ENCODE data around the gene NTM.

The NTM gene

DNA sequence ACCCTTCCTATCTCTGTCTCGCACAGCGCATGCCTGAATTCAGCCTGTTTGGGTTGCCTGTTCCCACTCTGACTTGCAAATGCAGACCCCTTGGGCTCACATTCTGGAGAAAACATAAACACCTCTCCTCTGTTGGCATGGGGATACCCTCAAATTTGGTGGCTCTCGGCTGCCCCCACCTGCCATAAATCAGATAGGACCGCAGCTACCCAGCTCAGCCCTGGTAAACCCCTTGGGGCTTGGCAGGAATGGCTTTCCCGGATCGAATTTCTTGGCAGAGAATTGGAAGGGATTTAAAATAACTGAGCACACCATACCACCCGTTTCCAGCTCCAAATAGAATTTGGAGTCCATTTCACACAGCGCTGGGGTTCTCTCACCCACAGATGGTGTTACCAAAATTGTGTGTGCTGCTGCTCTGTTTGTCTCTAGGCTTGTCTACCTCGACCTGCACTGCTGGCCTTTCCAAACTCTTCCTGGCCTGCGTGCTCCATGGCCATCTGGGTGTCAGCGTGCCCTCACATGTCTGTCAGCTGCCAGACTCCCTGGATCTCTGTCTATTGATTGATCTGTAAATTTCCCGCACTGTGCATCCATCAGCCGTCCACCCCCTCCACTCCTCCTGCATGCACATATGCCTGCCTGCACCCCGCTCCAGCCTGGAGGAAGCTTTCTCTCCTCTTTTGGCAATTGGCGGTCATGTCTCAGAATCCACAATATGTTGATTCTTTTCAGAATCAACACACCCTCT, 134.0 kb downstream of the NTM start:
- no peak for DNase-seq

- DNase-seq = no peak
These were observed 135.9 kb downstream of the NTM start for GRCh38 chr11:131506348-131506747.

GRCh38 chr11:131510662-131511061, 140.2 kb downstream of the NTM start:
- no peak for DNase-seq

- peak; percentile 46 for DNase-seq
These were observed 141.4 kb downstream of the NTM start for GRCh38 chr11:131511794-131512193.

GRCh38 chr11:131512228-131512627, 141.8 kb downstream of the NTM start:
- no peak for DNase-seq

- no peak for DNase-seq
These were observed 143.6 kb downstream of the NTM start for GRCh38 chr11:131514062-131514461.

- no peak for DNase-seq
These were observed 148.0 kb downstream of the NTM start for GRCh38 chr11:131518305-131518838.

- no peak for DNase-seq
These were observed 152.4 kb downstream of the NTM start for GRCh38 chr11:131522851-131523250.

DNA sequence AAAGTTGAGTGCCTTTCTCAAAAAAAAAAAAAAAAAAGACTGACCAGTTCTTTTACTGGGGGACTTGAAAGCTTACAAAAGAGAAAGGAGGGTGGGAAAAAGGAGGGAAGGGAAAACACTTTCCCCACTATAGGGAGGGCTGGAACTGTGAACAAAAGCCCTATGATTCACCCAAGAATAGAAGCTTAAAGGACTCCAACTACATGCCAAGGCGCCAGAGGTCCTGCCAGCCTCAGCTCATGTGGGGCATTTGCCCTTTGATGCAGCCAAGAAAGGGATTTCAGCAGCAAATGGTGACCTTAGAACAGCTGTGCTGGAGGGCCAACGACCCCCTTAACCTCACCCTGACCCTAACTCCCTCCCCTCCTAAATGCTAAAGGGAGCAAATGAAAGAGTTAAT, 160.0 kb downstream of the NTM start:
- DNase-seq = no peak

GRCh38 chr11:131533149-131533548, 162.7 kb downstream of the NTM start:
- no peak for DNase-seq

DNA sequence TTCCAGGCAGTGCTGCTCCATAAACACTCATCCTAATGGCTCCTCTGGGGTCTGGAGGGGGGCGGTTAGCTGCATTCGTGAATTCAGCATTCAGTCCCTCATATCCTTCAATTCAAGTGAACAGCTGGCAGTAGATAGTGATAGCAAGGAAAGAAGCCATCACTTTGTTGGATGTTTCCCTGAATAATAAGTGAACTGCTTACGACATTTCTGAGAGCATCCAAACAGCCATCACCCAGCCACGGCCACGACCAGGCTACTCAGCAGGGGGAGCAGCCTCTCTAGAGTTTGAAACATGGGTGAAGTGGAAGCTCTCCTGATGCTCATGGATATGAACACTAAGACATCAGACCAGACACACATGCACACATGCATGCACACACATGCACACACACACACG, 163.6 kb downstream of the NTM start:
- no peak for DNase-seq

- no peak for DNase-seq
These were observed 164.2 kb downstream of the NTM start for GRCh38 chr11:131534611-131535010.

- no peak for DNase-seq
These were observed 165.7 kb downstream of the NTM start for GRCh38 chr11:131536159-131536558.

- no peak for DNase-seq
These were observed 166.8 kb downstream of the NTM start for GRCh38 chr11:131537196-131537595.

- DNase-seq = no peak
These were observed 167.3 kb downstream of the NTM start for GRCh38 chr11:131537748-131538147.

- no peak for DNase-seq
These were observed 167.9 kb downstream of the NTM start for GRCh38 chr11:131538322-131538721.

DNA sequence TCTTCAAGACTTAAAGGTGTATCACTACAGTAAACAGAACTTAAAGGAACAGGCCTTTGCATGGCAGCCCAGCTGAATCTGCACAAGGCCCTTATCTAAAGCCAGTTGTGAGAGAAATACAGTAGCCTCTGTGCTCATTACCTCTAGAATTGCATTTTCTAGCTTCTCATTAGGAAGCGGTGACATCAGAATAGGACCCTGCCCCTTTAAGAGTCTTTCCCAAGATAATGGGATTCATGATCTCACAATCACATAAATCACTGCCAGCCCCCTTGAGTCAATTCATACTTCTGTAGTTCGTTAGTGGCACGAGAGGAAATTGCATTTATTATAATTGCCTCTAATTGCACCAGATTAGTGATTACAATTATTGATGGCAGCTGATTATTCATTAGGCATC, 170.3 kb downstream of the NTM start:
- DNase-seq = no peak

GRCh38 chr11:131543389-131544025, 173.1 kb downstream of the NTM start:
- no peak for DNase-seq

- DNase-seq = no peak
These were observed 174.2 kb downstream of the NTM start for GRCh38 chr11:131544591-131544990.

- no peak for DNase-seq
These were observed 175.9 kb downstream of the NTM start for GRCh38 chr11:131546218-131546895.

DNA sequence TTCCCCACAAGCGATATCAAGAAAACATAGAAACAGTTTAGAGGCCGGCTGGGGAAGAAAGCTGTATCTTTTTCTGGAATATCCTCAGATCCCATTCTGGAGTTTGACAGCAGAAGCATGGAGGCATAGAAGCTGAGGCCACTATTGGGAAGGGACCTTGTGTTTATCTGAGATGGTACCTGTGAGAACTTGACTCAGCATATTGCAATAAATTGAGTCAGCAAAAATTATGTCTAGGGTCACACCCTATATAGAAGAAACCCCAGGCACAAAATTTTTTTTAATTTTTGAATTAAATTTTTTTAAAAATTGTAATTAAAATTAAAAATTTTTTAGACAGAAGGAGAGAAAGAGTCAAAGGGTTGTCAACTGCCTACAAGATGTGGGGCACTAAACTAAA, 178.7 kb downstream of the NTM start:
- no peak for DNase-seq

- DNase-seq = no peak
These were observed 179.4 kb downstream of the NTM start for GRCh38 chr11:131549770-131550169.

DNA sequence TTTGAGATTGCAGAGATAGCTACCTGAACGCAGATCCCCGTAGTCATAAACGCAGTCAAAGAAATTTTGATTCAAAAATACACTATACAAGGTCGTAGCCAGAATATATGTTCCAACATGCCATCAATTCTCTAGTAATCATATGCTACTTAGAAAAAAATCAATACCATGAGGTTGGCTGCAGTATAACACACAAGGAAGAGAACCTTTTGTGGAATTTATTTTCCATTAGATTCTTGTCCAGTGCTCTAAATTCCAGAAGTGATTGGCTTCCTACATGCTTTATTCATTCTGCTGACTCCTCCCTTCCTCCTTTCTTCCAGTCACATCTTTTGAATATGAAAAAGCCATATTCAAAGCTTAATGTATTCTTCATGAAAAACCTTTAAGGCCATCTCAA, 189.9 kb downstream of the NTM start:
- DNase-seq = no peak

DNA sequence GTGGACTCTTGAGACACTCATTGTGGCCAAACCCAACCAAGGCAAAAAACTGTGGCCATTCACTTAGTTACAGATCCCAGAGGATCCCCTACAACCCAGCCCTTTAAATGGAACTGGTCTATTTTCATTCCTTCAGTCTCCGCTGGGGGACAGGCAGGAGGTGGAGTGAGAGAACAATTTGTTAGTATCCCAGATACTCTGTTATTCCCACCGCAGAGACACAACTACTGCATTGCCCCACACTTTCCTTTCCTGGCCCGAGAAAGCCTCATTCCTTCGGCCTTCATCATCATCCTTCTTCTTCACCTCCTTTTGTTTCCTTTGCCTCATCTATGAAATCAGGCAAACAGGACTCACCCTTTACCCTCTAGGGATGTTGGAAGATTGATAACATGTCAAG, 191.1 kb downstream of the NTM start:
- DNase-seq = no peak

Measured in OCI-M1 (cell line).